HG03439 (cell line): ENCODE measurements around the gene SYCE3.
"Not testable (repeated sequence)": the region's sequence is repeated elsewhere in the genome, so short reads cannot be mapped to it uniquely, and the experiment has no call there.

Experiments
- ATAC-seq: cut with Tn5 transposase; IDR thresholded peaks from one replicate; pipeline ENCODE4 v1.9.1; 2021; ENCODE audit warnings: mild to moderate bottlenecking, moderate library complexity; ENCODE audit not compliant: unreplicated experiment

The SYCE3 gene

GRCh38 chr22:50551160-50551752 is 11.5 kb downstream of the SYCE3 start:
- no peak for ATAC-seq

DNA sequence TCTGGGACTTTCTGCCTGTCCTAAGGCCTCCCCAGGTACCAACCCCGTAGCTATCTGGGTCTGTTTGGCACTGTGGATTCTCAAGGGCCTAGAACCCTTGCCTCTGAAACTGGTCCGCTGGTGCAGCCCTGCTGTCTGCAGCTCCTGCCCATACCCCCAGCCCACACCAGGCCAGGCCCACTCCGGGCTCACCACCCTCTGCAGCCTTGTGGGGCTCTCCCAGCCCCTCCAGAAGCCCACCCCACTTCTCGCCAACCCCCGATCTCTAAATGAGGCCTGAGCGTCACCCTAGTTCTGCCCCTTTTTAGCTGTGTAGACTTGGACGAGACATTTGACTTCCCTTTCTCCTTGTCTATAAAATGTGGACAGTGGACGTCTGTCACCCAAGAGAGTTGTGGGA is 12.3 kb downstream of the SYCE3 start:
- no peak for ATAC-seq

GRCh38 chr22:50548921-50549790 is 13.6 kb downstream of the SYCE3 start:
- no peak for ATAC-seq

- no peak for ATAC-seq
These were observed 14.4 kb downstream of the SYCE3 start for GRCh38 chr22:50548040-50548920.

DNA sequence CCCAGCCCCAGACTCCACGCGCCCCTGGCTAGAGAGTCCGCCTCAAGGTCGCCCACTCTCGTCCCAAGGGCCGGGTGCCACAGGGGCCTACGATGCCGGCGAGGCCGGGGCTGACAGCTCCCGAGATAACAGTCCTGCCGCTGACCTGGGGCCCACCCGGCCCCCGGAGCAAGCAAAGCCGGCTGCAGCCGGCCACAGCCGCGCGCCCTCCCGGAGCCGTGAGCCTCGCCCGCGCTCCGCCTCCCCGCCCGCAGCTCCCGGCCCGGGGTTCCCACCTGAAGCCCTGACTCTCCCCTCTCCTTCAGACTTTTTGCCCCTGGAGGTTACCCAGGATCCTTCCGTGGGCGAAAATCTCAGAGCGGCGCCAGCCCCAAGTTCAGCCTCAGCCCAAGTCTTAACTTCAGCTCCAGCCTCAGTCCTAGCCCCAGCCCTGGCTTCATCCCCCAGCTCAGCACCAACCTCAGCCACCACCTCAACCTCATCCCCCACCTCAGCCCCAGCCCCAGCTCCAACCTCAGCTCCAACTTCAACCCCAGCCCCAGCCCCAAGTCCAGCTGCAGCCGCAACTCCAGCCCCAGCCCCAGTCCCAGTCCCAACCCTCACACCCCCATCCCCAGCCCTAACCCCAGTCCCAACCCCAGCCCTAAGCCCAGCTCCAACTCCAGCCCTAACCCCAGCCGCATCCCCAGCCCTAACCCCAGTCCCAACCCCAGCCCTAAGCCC is 15.3 kb downstream of the SYCE3 start:
- ATAC-seq = no peak

DNA sequence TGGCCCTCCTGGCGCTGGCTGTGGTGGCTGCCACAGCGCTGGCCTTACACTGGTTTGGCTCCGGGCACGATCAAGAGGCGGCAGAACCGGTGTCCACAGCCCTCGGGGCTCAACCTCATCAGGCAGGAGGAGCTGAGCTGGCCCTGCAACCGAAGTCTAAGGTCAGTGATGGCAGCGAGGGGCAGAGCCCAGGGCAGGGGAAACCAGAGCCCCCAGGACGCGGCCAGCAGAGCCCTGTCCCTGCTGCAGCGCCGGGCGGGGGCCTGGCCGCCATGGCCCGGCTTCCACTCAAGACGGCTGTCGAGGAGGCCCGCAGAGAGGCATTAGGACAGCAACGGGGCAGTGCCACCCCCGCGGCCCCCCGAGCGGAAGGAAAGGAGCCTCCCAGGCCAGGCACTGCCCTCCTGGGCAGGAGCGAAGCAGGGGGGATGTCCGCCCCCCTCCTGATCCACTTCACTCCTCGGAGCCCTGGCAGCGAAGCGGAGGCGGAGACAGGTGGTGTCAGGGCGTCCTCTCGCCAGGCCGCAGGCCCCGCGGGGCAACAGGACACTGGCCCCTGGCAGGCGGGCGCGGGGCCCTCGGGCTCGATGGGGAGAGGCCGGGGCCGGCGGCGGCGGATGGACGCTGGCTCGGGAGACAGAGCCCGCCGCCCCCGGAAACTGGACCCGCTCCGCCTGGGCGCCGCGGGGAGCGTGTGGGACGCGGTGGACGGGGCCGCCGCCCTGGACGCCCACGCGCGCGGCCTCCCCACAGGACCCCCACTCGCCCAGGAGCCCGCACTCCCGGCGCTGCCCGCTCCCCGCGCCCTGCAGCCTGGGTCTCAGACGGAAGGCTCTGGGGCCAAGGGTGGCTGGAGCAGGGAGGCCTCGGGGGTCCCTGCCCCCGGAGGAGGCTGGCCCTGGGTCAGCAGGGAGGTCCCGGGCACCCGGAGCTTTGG is 16.1 kb downstream of the SYCE3 start:
- no peak for ATAC-seq

- ATAC-seq = no peak
These were observed 17.0 kb downstream of the SYCE3 start, which contains the start of gene KLHDC7B for GRCh38 chr22:50545522-50546325. TSS of gene KLHDC7B (plus strand) at chr22:50545899. CDS start at chr22:50546244, 345 bp downstream.

DNA sequence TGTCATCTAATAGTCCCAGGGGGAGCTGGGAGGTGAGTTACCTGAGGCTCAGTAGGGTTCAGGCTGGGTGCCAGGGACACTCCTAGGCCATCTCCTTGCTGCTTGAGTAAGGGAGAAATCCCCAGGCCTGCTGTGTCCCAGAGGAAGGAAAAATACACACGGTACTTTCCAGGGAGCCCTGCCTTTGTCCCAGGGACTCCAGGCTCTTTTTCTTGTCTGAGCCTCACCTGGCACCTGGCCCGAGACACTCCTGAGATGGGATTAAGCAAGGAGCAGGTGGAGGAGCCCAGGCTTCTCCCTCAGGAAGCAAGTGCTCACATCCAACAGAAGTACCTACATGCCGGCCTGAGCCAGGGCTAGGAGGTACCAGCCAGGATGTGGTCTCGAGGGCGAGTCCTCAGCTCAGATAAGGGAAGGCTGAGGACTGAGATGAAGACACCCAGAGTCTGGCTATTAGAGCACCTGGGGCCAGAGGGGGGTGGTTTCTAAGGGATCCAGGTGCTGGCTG is 17.9 kb downstream of the SYCE3 start:
- no peak for ATAC-seq

DNA sequence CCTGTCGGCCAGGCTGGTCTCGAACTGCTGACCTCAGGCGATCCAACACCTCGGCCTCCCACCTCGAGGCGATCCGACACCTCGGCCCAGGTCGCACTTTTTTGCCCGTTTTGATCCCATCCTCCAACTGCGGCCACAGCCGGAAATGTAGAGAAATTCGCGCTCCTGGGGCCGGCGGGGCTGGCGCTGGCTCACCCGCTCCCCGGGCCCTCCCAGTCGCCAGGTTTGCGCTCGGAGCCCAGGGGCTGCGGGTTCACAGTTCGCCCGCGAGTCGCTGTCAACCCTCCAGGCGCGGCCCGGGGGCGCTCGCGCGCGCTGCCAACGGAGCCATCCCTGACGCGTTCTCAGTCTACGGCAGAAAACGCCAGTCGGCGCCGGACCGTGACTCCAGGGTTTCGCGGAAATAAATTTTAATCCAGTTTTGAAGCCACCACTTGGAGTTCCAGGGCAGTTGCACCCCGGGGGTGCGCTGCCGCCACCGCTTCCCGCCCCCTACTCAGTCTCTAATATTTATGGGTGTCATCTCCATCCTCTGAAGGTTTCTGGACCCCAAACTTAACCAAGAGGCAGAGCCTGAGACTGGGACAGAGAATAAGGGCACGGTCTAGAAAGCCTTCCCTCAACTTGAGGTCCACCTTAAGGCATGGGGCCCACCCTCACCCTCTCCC is 18.5 kb downstream of the SYCE3 start:
- no peak for ATAC-seq

DNA sequence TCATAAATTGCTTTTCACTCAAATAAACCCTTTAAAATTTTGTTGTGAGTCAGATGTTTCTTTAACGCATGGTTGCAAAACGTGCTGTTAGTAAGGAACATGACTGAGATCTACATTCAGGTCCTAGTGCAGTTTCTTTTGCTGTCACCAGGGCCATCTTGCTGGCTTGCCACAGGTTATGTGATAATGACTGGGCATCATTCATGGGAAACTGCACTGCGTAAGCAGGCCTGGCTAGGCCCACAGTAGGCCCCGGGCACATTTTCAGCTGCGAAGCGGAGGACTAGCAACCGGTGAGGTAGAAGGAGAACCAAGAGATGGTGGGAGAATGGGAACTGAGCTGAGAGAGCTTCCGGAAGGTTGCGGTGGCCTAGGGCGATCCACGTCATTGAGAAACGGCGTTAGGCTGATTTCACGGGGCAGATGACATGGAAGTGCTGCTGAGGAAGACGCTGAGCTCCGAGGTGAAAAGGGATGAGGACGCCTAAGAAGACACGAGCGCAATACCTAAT is 20.2 kb downstream of the SYCE3 start:
- ATAC-seq = no peak

GRCh38 chr22:50541667-50542026 is 21.1 kb downstream of the SYCE3 start:
- ATAC-seq = not testable (repeated sequence)

GRCh38 chr22:50540381-50540780 is 22.3 kb downstream of the SYCE3 start:
- no peak for ATAC-seq

DNA sequence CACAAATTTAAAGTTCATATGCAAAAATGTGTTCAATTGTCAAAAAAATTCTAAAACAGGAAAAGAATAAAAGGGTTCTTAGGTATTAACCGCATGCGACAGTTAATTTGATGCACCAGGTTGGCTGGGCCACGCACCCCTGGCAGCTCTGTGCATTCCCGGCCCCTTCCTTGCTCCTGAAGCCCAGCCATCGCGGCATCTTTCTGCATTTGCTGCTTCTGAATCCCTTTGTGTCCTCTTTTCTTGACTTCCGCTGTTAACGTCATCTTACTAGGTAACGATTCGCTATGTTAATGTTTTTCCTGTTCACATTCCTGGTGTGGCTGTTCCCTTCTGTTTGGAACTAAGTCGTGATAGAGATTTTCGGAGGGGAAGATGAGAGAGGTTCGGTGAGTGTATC is 25.0 kb downstream of the SYCE3 start:
- ATAC-seq = no peak

DNA sequence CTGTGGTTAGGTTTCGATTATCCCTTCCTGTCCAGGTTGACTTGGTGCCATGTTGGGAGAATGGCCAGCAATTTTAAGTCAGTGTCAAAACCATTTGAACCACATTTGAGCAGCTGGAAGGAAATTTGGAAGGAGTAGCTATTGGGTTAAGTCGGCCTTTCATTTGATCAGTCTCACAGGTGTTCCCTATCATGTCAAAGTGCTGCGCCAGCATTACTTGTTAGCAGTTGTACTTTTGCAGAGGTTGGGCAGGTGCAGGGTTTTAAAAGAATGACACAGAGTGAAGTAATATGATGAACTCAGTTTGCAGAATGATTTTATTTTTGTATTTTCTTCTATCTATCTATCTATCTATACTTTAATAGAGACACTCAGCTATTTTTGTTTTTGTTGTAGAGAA is 26.5 kb downstream of the SYCE3 start:
- ATAC-seq = no peak

DNA sequence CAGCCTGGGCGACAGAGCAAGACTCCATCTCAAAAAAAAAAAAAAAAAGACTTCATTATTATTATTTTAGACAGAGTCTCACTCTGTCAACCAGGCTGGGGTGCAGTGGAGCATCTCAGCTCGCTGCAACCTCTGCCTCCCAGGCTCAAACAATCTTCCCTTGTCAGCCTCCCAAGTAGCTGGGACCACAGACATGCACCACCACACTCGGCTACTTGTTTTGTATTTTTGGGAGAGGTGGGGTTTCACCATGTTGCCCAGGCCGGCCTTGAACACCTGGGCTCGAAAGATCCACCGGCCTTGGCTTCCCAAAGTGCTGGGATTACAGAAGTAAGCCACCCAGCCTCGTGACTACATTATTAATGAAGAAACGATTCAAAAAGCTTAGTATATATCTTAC is 27.6 kb downstream of the SYCE3 start:
- no peak for ATAC-seq

GRCh38 chr22:50533856-50534711 is 28.6 kb downstream of the SYCE3 start:
- ATAC-seq = not testable (repeated sequence)
